Measurements from ENCODE around the gene AAK1. TPM values are rescaled to one million over a fixed set of nuclear protein-coding genes. Genes with fewer than 3 reads are reported as not detected.

AAK1 gene
- polyA plus RNA-seq, 1 donor from 2014 or later = 26.7 TPM

GRCh38 chr2:69505710-69506109, 137.8 kb downstream of the AAK1 start:
- no peaks in the 10 kb centered on the region for H3K36me3 ChIP-seq (ENCODE audit: insufficient read depth, low read length)
- H4K20me1 ChIP-seq (ENCODE audit: insufficient read depth) = no peaks in the 10 kb centered on the region
- no peak overlapping the region for H3K4me3 ChIP-seq (ENCODE audit: low read length)
- no peak overlapping the region for H3K4me2 ChIP-seq (ENCODE audit: low read length)
- no peak overlapping the region for H3K27ac ChIP-seq (ENCODE audit: low read length)
- no peaks in the 10 kb centered on the region for H3K79me2 ChIP-seq (replicated peaks; ENCODE audit: insufficient read depth, low read length)
- TF ChIP-seq REST (IDR thresholded peaks at IDR 0.05; ENCODE audit: borderline replicate concordance) (no peak), MXI1 (conservative IDR thresholded peaks at IDR 0.05; ENCODE audit: poor library complexity, severe bottlenecking) (no peak), POLR2AphosphoS5 (IDR thresholded peaks at IDR 0.05) (no peak), SMC3 (conservative IDR thresholded peaks at IDR 0.05; ENCODE audit: poor library complexity) (no peak), RAD21 (conservative IDR thresholded peaks at IDR 0.05) (no peak), EP300 (conservative IDR thresholded peaks at IDR 0.05; ENCODE audit: poor library complexity, severe bottlenecking) (no peak), EZH2 (IDR thresholded peaks at IDR 0.05; ENCODE audit: borderline replicate concordance, insufficient read depth, low read length, poor library complexity, severe bottlenecking) (no peak), CTCF (IDR thresholded peaks at IDR 0.05; ENCODE audit: poor library complexity, severe bottlenecking) (no peak), TAF1 (IDR thresholded peaks at IDR 0.05; ENCODE audit: low read depth) (no peak)
- H3K9me2 ChIP-seq (ENCODE audit: insufficient read depth, low read length) = no peaks in the 10 kb centered on the region
- no peak overlapping the region for H2AFZ ChIP-seq (ENCODE audit: low read depth, low read length)
- H3F3A ChIP-seq (ENCODE audit: insufficient read depth, low read length, poor library complexity, severe bottlenecking) = no peaks in the 10 kb centered on the region
- H3K27me3 ChIP-seq (ENCODE audit: insufficient read depth, low read depth, low read length) = no peaks in the 10 kb centered on the region
- no peak overlapping the region for H3K9ac ChIP-seq (ENCODE audit: low read length)
- H3K9me3 ChIP-seq (ENCODE audit: low read length) = no peaks in the 10 kb centered on the region

GRCh38 chr2:69501301-69501700, 142.2 kb downstream of the AAK1 start:
- H3K9me2 ChIP-seq (ENCODE audit: insufficient read depth, low read length) = no peaks in the 10 kb centered on the region
- no peaks in the 10 kb centered on the region for H4K20me1 ChIP-seq (ENCODE audit: insufficient read depth)
- H3K27me3 ChIP-seq (ENCODE audit: insufficient read depth, low read depth, low read length) = no peaks in the 10 kb centered on the region
- H3K27ac ChIP-seq (ENCODE audit: low read length) = no peak overlapping the region
- no peak overlapping the region for H3K4me2 ChIP-seq (ENCODE audit: low read length)
- H3K36me3 ChIP-seq (ENCODE audit: insufficient read depth, low read length) = peaks cover 3% of the 10 kb centered on the region
- H3F3A ChIP-seq (ENCODE audit: insufficient read depth, low read length, poor library complexity, severe bottlenecking) = no peaks in the 10 kb centered on the region
- no peak overlapping the region for H3K4me3 ChIP-seq (ENCODE audit: low read length)
- TF ChIP-seq TAF1 (IDR thresholded peaks at IDR 0.05; ENCODE audit: low read depth) (no peak), EZH2 (IDR thresholded peaks at IDR 0.05; ENCODE audit: borderline replicate concordance, insufficient read depth, low read length, poor library complexity, severe bottlenecking) (no peak), SMC3 (conservative IDR thresholded peaks at IDR 0.05; ENCODE audit: poor library complexity) (no peak), REST (IDR thresholded peaks at IDR 0.05; ENCODE audit: borderline replicate concordance) (no peak), MXI1 (conservative IDR thresholded peaks at IDR 0.05; ENCODE audit: poor library complexity, severe bottlenecking) (no peak), EP300 (conservative IDR thresholded peaks at IDR 0.05; ENCODE audit: poor library complexity, severe bottlenecking) (no peak), RAD21 (conservative IDR thresholded peaks at IDR 0.05) (no peak), CTCF (IDR thresholded peaks at IDR 0.05; ENCODE audit: poor library complexity, severe bottlenecking) (no peak), POLR2AphosphoS5 (IDR thresholded peaks at IDR 0.05) (no peak)
- H3K9ac ChIP-seq (ENCODE audit: low read length) = no peak overlapping the region
- H3K79me2 ChIP-seq (replicated peaks; ENCODE audit: insufficient read depth, low read length) = no peaks in the 10 kb centered on the region
- no peaks in the 10 kb centered on the region for H3K9me3 ChIP-seq (ENCODE audit: low read length)
- H2AFZ ChIP-seq (ENCODE audit: low read depth, low read length) = no peak overlapping the region

Data from neural cell (in vitro differentiated cells).